Prostate gland (tissue), 2 donors: ENCODE measurements around the gene ASB3. TPM values are rescaled to one million over a fixed set of nuclear protein-coding genes. Genes with fewer than 3 reads are reported as not detected.
"Not testable (repeated sequence)": the region's sequence is repeated elsewhere in the genome, so short reads cannot be mapped to it uniquely, and the experiment has no call there.

Source experiments
- DNase-seq: peaks from one replicate; pipeline ENCODE4 v3.0.0-alpha.2; 2019; ENCODE audit warnings: low spot score
- H3K27ac ChIP-seq, 2 donors: fragments of 200-600 bp; sonication (generic); 2 replicates each; pipeline ENCODE4 v1.5.1; 2017 to 2019
- H3K27me3 ChIP-seq: fragments of 200-600 bp; sonication (generic); replicated peaks from 2 replicates; pipeline ENCODE4 v1.5.1; 2019; ENCODE audit not compliant: insufficient read depth
- H3K36me3 ChIP-seq, 2 donors: fragments of 200-600 bp; sonication (generic); 1 replicate in 1 of 2; 2 replicates in 1 of 2; pipeline versions ENCODE4 v1.5.1 to v1.8.1; 2017 to 2019
- H3K4me1 ChIP-seq: fragments of 200-600 bp; sonication (generic); replicated peaks from 2 replicates; pipeline ENCODE4 v1.5.1; 2019
- H3K4me3 ChIP-seq, 2 donors: fragments of 200-600 bp; sonication (generic); 2 replicates each; pipeline ENCODE4 v1.5.1; 2017 to 2019
- H3K9me3 ChIP-seq: fragments of 200-600 bp; sonication (generic); 2 replicates; pipeline ENCODE4 v1.5.1; 2017
- CTCF ChIP-seq, 4 experiments: fragments of 200-600 bp in 2 of 4; fragments of 450-650 bp in 2 of 4; sonication (generic) in 2 of 4; IDR thresholded peaks; 1 replicate in 3 of 4; 2 replicates in 1 of 4; pipeline ENCODE4 v1.5.1; 2016 to 2019; ENCODE audit warnings: antibody characterized with exemption in 4 of 4, mild to moderate bottlenecking in 2 of 4, moderate library complexity in 2 of 4
- POLR2A ChIP-seq: fragments of 450-650 bp; IDR thresholded peaks from one replicate; pipeline ENCODE4 v1.6.1; 2016; ENCODE audit warnings: antibody characterized with exemption, mild to moderate bottlenecking
- POLR2AphosphoS5 ChIP-seq: sonication (generic); formaldehyde crosslinking; IDR thresholded peaks from one replicate; pipeline ENCODE4 v1.6.1; 2017; ENCODE audit warnings: antibody characterized with exemption
- WGBS: methylation state at CpG from one replicate; pipeline ENCODE4 v1.1.5; 2018; 5-methylcytosine and 5-hydroxymethylcytosine counted together
- intact Hi-C: fragments of 100-400 bp; cut with DNase I; formaldehyde crosslinking; loops from one replicate; pipeline ENCODE4 v1.14.2; 2022
- total RNA-seq, 2 donors: library from RNA; depleted of rRNA; stranded (reverse); fragments of >200 nt; gene quantifications; one replicate each; pipeline ENCODE4 v1.1.0, GENCODE V29; 2016

ASB3 gene
- 10 to 100 TPM; 14.3 to 23.6 TPM for total RNA-seq

GRCh38 chr2:53786705-53787613 is at the start of gene ASB3, which contains the start of gene ERLEC1:
TSS of gene ASB3 (minus strand) at chr2:53786953. CDS start at chr2:53765572, 21,381 bp downstream.
TSS of gene ERLEC1 (plus strand) at chr2:53787044. CDS start at chr2:53787211, 167 bp downstream.
- intact Hi-C loops: no loop called here
- TF ChIP-seq POLR2AphosphoS5 (peak; percentile 89), POLR2A (peak; percentile 52), CTCF (IDR thresholded peaks at IDR 0.05) (peak in 1 of 4 experiments; percentile 17)
- no peaks in the 10 kb centered on the region for H3K36me3 ChIP-seq
- H3K9me3 ChIP-seq: no peaks in the 10 kb centered on the region
- under 1% methylated on average over 77 of the region's 77 CpGs for WGBS
- H3K27me3 ChIP-seq: no peaks in the 10 kb centered on the region
- peak; percentile 86 for DNase-seq
- peaks cover 5% of the 10 kb centered on the region for H3K4me1 ChIP-seq
- peak within 1 kb of the TSS; percentile 75 to 84 for H3K4me3 ChIP-seq
- peak within 1 kb of the TSS; percentile 88 to 89 for H3K27ac ChIP-seq

- H3K27ac ChIP-seq, H3K9me3 ChIP-seq, DNase-seq, intact Hi-C loops, H3K4me3 ChIP-seq, H3K4me1 ChIP-seq, H3K36me3 ChIP-seq, H3K27me3 ChIP-seq: not testable (repeated sequence)
- WGBS: 79% methylated on average over 4 of the region's 4 CpGs
These were observed 43.2 kb upstream of the ASB3 start for GRCh38 chr2:53829980-53830290.

- TF ChIP-seq CTCF (IDR thresholded peaks at IDR 0.05): no peak
- TF ChIP-seq POLR2A: no peak
- no peak for TF ChIP-seq POLR2AphosphoS5
- H3K4me1 ChIP-seq: no peaks in the 10 kb centered on the region
- H3K36me3 ChIP-seq: no peaks in the 10 kb centered on the region
- DNase-seq: no peak
- no peaks in the 10 kb centered on the region for H3K9me3 ChIP-seq
- H3K4me3 ChIP-seq: no peak overlapping the region
- WGBS: 86% methylated on average over 11 of the region's 11 CpGs
- intact Hi-C loops: no loop called here
- H3K27ac ChIP-seq: no peak overlapping the region
- no peaks in the 10 kb centered on the region for H3K27me3 ChIP-seq
These were observed 42.7 kb upstream of the ASB3 start for GRCh38 chr2:53829273-53829979.

- WGBS: 97% methylated on average over 4 of the region's 4 CpGs
- H3K4me1 ChIP-seq: no peaks in the 10 kb centered on the region
- no peaks in the 10 kb centered on the region for H3K9me3 ChIP-seq
- H3K4me3 ChIP-seq: no peak overlapping the region
- H3K27ac ChIP-seq: no peak overlapping the region
- no peaks in the 10 kb centered on the region for H3K36me3 ChIP-seq
- H3K27me3 ChIP-seq: no peaks in the 10 kb centered on the region
- no peak for DNase-seq
- TF ChIP-seq POLR2A (no peak), CTCF (IDR thresholded peaks at IDR 0.05) (no peak), POLR2AphosphoS5 (no peak)
- intact Hi-C loops: no loop called here
These were observed 41.6 kb upstream of the ASB3 start for GRCh38 chr2:53828331-53828730.

GRCh38 chr2:53827398-53828175 is 40.8 kb upstream of the ASB3 start:
- Histone ChIP-seq H3K9me3 (no peaks in the 10 kb centered on the region), H3K27me3 (no peaks in the 10 kb centered on the region), H3K4me1 (no peaks in the 10 kb centered on the region), H3K27ac (peak overlapping the region in 1 of 2 donors; percentile 1), H3K36me3 (no peaks in the 10 kb centered on the region), H3K4me3 (no peak overlapping the region)
- TF ChIP-seq CTCF (IDR thresholded peaks at IDR 0.05) (no peak), POLR2AphosphoS5 (no peak), POLR2A (no peak)
- no peak for DNase-seq
- intact Hi-C loops: no loop called here
- WGBS: 73% methylated on average over 3 of the region's 3 CpGs
